ENCODE measurements around the gene ST8SIA1.

DNA sequence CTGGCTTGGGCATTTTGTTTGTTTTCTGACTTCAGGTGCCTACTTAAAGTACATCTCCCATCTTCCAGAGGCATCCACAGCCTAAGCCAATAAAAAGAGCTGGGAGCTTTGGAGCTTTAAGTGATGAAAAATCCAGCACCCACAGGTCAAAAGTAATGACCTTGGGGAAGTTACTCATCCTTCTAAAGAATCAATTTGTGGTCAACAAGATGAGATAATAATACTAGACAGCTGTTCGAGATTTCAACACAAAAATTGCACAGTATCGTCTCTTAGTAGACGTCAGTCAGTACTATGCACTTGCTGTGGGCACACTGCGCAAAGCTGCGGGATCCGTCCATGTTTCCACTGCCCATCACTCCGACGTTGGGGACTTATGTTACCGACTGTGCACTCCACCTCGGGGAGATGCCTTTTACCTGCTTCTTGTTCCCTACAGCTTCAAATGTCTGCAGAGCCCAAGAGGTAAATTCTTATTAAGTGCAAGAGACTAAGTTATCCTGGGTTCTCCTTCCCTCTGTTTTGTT lies 1.3 kb downstream of the ST8SIA1 start:
- no peak for TF ChIP-seq TAF1 (IDR thresholded peaks at IDR 0.05; ENCODE audit: low read depth, low read length)
- no peak for TF ChIP-seq POLR2AphosphoS5 (IDR thresholded peaks at IDR 0.05; ENCODE audit: low read depth, low read length)
- TF ChIP-seq POLR2A (IDR thresholded peaks at IDR 0.05; ENCODE audit: low read depth, low read length), result no peak
- no peak for TF ChIP-seq POU2F2 (IDR thresholded peaks at IDR 0.05; ENCODE audit: low read depth, low read length)

Data from GM12891 (cell line).